ENCODE data around the gene CDH22.

DNA sequence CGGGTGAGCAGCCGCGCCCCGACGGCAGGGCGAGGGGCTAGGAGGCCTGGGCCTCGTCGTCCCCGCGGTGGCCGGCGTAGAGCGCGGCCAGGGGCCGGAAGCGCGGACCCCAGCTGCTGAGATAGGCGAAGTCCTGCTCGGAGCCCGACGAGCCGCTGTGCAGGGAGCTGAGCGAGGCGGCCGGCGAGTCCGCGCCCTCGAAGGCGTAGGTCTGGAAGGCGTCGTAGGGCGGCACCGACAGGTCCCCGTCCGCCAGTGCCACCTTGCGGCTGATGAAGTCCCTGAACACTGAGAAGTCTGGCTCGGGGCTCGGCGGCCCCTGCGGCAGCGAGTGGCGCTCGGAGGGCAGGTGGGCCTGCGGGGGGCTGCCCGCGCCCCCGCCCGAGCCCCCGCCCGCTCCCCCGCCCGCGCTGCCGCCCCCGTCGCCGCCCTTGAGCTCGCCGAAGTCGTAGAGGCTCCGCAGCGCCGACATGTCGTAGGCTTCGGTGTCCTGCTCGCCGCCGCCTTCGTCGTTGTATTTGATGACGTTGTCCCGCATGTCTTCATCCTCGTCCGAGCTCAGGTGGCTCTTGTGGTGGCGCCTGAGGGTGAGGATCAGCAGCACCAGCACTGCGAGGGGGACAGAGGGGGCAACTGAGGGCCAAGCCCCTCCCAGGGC lies 133.7 kb downstream of the CDH22 start:
- TF ChIP-seq, protein P1, sequence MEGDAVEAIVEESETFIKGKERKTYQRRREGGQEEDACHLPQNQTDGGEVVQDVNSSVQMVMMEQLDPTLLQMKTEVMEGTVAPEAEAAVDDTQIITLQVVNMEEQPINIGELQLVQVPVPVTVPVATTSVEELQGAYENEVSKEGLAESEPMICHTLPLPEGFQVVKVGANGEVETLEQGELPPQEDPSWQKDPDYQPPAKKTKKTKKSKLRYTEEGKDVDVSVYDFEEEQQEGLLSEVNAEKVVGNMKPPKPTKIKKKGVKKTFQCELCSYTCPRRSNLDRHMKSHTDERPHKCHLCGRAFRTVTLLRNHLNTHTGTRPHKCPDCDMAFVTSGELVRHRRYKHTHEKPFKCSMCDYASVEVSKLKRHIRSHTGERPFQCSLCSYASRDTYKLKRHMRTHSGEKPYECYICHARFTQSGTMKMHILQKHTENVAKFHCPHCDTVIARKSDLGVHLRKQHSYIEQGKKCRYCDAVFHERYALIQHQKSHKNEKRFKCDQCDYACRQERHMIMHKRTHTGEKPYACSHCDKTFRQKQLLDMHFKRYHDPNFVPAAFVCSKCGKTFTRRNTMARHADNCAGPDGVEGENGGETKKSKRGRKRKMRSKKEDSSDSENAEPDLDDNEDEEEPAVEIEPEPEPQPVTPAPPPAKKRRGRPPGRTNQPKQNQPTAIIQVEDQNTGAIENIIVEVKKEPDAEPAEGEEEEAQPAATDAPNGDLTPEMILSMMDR (IDR thresholded peaks at IDR 0.05 in 4 of 5, conservative IDR thresholded peaks at IDR 0.05 in 1 of 5) = peak; percentile 14 to 75 (median 64)
- no peak for TF ChIP-seq POLR2A (IDR thresholded peaks at IDR 0.05)
